MCF 10A (cell line): ENCODE data around the gene HSCB. TPM values are rescaled to one million over a fixed set of nuclear protein-coding genes. Genes with fewer than 3 reads are reported as not detected.

Source experiments
- BruUV-seq: library from RNA; stranded (reverse); fragments of 400-500 nt; replicated peaks from 2 replicates; lab custom pipeline; 2021; lab: Mats Ljungman, UMichigan
- CTCF ChIA-PET: fragments of 300-600 bp; sonication (Branson Sonifier 250); formaldehyde crosslinking; extraction: SDS; loops from one replicate; lab custom pipeline; 2021; ENCODE audit warnings: antibody characterized with exemption, inconsistent platforms; lab: Yijun Ruan, JAX
- POLR2A ChIA-PET: fragments of 300-600, 350-650 bp; sonication (Branson Sonifier 250); formaldehyde crosslinking; extraction: SDS; loops from one replicate; lab custom pipeline; 2020; ENCODE audit warnings: antibody characterized with exemption, inconsistent platforms; lab: Yijun Ruan, JAX
- DNase-seq: peaks from one replicate; pipeline ENCODE4 v3.0.0-alpha.2; 2018; ENCODE audit not compliant: unreplicated experiment
- H3K27ac Mint-ChIP-seq: one replicate; pipeline ENCODE4 v1.8.0; 2022; ENCODE audit warnings: mild to moderate bottlenecking, low read depth, mixed read lengths; ENCODE audit not compliant: unreplicated experiment
- H3K27me3 Mint-ChIP-seq: one replicate; pipeline ENCODE4 v1.8.0; 2022; ENCODE audit warnings: mixed read lengths; ENCODE audit not compliant: insufficient read depth, unreplicated experiment
- H3K36me3 Mint-ChIP-seq: one replicate; pipeline ENCODE4 v1.8.0; 2022; ENCODE audit warnings: mild to moderate bottlenecking, moderate library complexity, mixed read lengths; ENCODE audit not compliant: insufficient read depth, unreplicated experiment
- H3K4me1 Mint-ChIP-seq: one replicate; pipeline ENCODE4 v1.8.0; 2022; ENCODE audit warnings: mixed read lengths; ENCODE audit not compliant: insufficient read depth, unreplicated experiment
- H3K4me3 Mint-ChIP-seq: one replicate; pipeline ENCODE4 v1.8.0; 2022; ENCODE audit warnings: mild to moderate bottlenecking, moderate library complexity, mixed read lengths; ENCODE audit not compliant: unreplicated experiment
- H3K9me3 Mint-ChIP-seq: one replicate; pipeline ENCODE4 v1.8.0; 2022; ENCODE audit warnings: mixed read lengths; ENCODE audit not compliant: unreplicated experiment
- intact Hi-C: fragments of 100-400 bp; cut with micrococcal nuclease; formaldehyde crosslinking; loops from 2 replicates; pipeline ENCODE4 v1.14.1; 2022
- total RNA-seq: library from RNA; stranded (reverse); gene quantifications from 2 replicates; pipeline ENCODE4 v1.2.3, GENCODE V29; 2022
- TF ChIP-seq, protein P1 (sequence below): fragments of 200-600 bp; IDR thresholded peaks from one replicate; pipeline ENCODE4 v1.8.0; 2022; ENCODE audit warnings: antibody characterized with exemption, mild to moderate bottlenecking; ENCODE audit not compliant: unreplicated experiment

The HSCB gene
- total RNA-seq, 1 experiment from 2014 or later, result 19.3 TPM

DNA sequence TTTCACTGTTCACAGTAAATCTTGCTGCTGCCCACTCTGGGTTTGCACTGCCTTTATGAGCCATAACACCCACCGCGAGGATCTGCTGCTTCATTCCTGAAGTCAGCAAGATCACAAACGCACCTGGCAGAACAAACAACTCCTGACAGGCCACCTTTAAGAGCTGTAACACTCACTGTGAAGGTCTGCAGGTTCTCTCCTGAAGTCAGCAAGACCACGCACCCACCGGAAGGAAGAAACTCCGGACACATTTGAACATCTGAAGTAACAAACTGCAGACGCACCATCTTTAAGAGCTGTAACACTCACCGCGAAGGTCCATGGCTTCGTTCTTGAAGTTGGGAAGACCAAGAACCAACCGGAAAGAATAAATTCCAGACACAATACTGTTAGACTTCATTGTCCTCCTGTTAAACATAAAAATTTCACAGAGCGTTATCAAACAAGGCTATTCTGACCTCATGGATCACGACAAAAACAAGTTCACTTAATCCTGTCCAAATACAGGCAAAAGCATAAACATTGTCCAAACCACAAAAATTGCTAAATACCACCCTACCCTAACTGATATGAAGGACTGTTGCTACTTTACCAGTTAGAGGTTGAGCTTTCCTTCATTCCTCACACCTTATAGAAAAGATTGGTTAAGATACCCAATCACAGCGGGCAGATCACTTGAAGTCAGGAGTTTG lies 27.7 kb downstream of the HSCB start:
- intact Hi-C loops, result no loop called here
- Mint-ChIP-seq H3K27me3 (no peaks in the 10 kb centered on the region), H3K4me3 (no peak overlapping the region), H3K9me3 (no peaks in the 10 kb centered on the region), H3K27ac (no peak overlapping the region), H3K4me1 (peaks cover 7% of the 10 kb centered on the region), H3K36me3 (peaks cover 21% of the 10 kb centered on the region)
- no peak for DNase-seq
- ChIA-PET POLR2A (interaction anchor here (0.9 to 5.8 kb wide), 2 partner anchors 14 to 30 kb away, joined by 3 to 74 read pairs; partner anchors contain the start of gene XBP1), CTCF (no interaction called here)
- BruUV-seq, result no TSS peak
- TF ChIP-seq, protein P1, sequence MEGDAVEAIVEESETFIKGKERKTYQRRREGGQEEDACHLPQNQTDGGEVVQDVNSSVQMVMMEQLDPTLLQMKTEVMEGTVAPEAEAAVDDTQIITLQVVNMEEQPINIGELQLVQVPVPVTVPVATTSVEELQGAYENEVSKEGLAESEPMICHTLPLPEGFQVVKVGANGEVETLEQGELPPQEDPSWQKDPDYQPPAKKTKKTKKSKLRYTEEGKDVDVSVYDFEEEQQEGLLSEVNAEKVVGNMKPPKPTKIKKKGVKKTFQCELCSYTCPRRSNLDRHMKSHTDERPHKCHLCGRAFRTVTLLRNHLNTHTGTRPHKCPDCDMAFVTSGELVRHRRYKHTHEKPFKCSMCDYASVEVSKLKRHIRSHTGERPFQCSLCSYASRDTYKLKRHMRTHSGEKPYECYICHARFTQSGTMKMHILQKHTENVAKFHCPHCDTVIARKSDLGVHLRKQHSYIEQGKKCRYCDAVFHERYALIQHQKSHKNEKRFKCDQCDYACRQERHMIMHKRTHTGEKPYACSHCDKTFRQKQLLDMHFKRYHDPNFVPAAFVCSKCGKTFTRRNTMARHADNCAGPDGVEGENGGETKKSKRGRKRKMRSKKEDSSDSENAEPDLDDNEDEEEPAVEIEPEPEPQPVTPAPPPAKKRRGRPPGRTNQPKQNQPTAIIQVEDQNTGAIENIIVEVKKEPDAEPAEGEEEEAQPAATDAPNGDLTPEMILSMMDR, result no peak

GRCh38 chr22:28771195-28771791 lies 29.5 kb downstream of the HSCB start:
- Mint-ChIP-seq H3K36me3 (peaks cover 38% of the 10 kb centered on the region), H3K27ac (no peak overlapping the region), H3K9me3 (no peaks in the 10 kb centered on the region), H3K4me1 (peaks cover 10% of the 10 kb centered on the region), H3K4me3 (no peak overlapping the region), H3K27me3 (no peaks in the 10 kb centered on the region)
- TF ChIP-seq, protein P1, result no peak
- ChIA-PET POLR2A (interaction anchor here (0.6 to 5.8 kb wide), 6 partner anchors 15 to 604 kb away, joined by 3 to 74 read pairs (median 6); partner anchors contain the start of genes CHEK2, HSCB and XBP1), CTCF (interaction anchor here (0.6 kb wide), 1 partner anchor 26 kb away, joined by 3 read pairs; no protein-coding TSS in a partner anchor)
- intact Hi-C loops, result no loop called here
- peak; percentile 27 for DNase-seq
- BruUV-seq, result no TSS peak

GRCh38 chr22:28772633-28773460 lies 31.0 kb downstream of the HSCB start, which contains the start of gene CCDC117:
Gene CCDC117, plus strand, starts transcription at chr22:28772695. Its CDS starts 155 bp downstream, at chr22:28772850.
- POLR2A ChIA-PET, result interaction anchor here (0.6 to 5.8 kb wide), 20 partner anchors 11 to 411 kb away, joined by 3 to 74 read pairs (median 5); partner anchors contain the start of genes CHEK2, HSCB and XBP1

More at GRCh38 chr22:28772633-28773460, 31.0 kb downstream of the HSCB start, which contains the start of gene CCDC117:
- Mint-ChIP-seq H3K36me3 (peaks cover 52% of the 10 kb centered on the region), H3K9me3 (no peaks in the 10 kb centered on the region), H3K4me1 (peaks cover 10% of the 10 kb centered on the region), H3K27ac (peak within 1 kb of the TSS; percentile 87), H3K4me3 (peak within 1 kb of the TSS; percentile 88), H3K27me3 (no peaks in the 10 kb centered on the region)
- intact Hi-C loops, result loop anchor here (2.0 kb wide), 2 partner anchors 60 to 172 kb away; no protein-coding TSS in a partner anchor
- BruUV-seq, result no TSS peak
- TF ChIP-seq, protein P1, result no peak
- peak; percentile 93 for DNase-seq
- CTCF ChIA-PET, result interaction anchor here (0.5 to 1.5 kb wide), 5 partner anchors 10 to 64 kb away, joined by 3 to 5 read pairs (median 4); no protein-coding TSS in a partner anchor
